HepG2 (cell line): ENCODE results near the gene CTU1. TPM values are rescaled to one million over a fixed set of nuclear protein-coding genes. Genes with fewer than 3 reads are reported as not detected.

ENCODE experiments used
- ATAC-seq: fragments of 200-7000 bp; cut with Tn5 transposase; 3 replicates; pipeline ENCODE4 v1.9.1; 2020; ENCODE audit warnings: mild to moderate bottlenecking, moderate library complexity
- BruUV-seq: library from RNA; stranded (reverse); fragments of 400-500 nt; replicated peaks from 2 replicates; lab custom pipeline; 2021; lab: Mats Ljungman, UMichigan
- CTCF ChIA-PET: fragments of 300-600 bp; formaldehyde crosslinking; extraction: SDS; loops from one replicate; lab custom pipeline; 2021; ENCODE audit warnings: low total read pairs, inconsistent platforms, low intra/inter-chr PET ratio; lab: Yijun Ruan, JAX
- POLR2A ChIA-PET: fragments of 350-600 bp; sonication (Branson Sonifier 250); formaldehyde crosslinking; loops from one replicate; lab custom pipeline; 2020; ENCODE audit warnings: antibody characterized with exemption, inconsistent platforms; lab: Yijun Ruan, JAX
- DNase-seq: peaks from one replicate; pipeline ENCODE4 v3.0.0-alpha.2; 2015; ENCODE audit warnings: low spot score
- FAIRE-seq: peaks from 3 replicates; lab custom pipeline; 2011; peaks lifted over from hg19 to GRCh38; lab: Jason Lieb, UNC
- H2AFZ ChIP-seq: one replicate; pipeline ENCODE4 v1.6.1; 2011; ENCODE audit warnings: low read length, inconsistent platforms
- H3K27ac ChIP-seq: fragments of 300-600 bp; 3 replicates; pipeline ENCODE4 v1.8.0; 2011; ENCODE audit warnings: mixed run types, mild to moderate bottlenecking, mixed read lengths, low read length, inconsistent platforms; ENCODE audit not compliant: insufficient read depth; ENCODE audit errors: extremely low read length
- H3K27me3 ChIP-seq, 2 experiments: fragments of 200-600 bp in 1 of 2; 2 replicates in 1 of 2; 3 replicates in 1 of 2; pipeline versions ENCODE4 v1.6.0 to v1.8.0; 2011; ENCODE audit warnings: low read length in 2 of 2, mild to moderate bottlenecking in 2 of 2, moderate library complexity in 2 of 2, inconsistent platforms in 1 of 2; ENCODE audit not compliant: insufficient read depth in 2 of 2, control insufficient read depth in 1 of 2
- H3K36me3 ChIP-seq, 2 experiments: fragments of 200-600 bp in 1 of 2; replicated peaks in 1 of 2; 2 replicates in 1 of 2; 3 replicates in 1 of 2; pipeline versions ENCODE4 v1.5.1 to v1.8.0; 2011; ENCODE audit warnings: low read length in 2 of 2, inconsistent platforms in 1 of 2; ENCODE audit not compliant: insufficient read depth in 2 of 2, control insufficient read depth in 1 of 2
- H3K4me1 ChIP-seq: 2 replicates; pipeline ENCODE4 v1.5.1; 2012; ENCODE audit warnings: low read length, inconsistent platforms; ENCODE audit not compliant: insufficient read depth
- H3K4me2 ChIP-seq: 2 replicates; pipeline ENCODE4 v1.6.0; 2011; ENCODE audit warnings: low read depth, low read length, inconsistent platforms
- H3K4me3 ChIP-seq, 3 experiments: fragments of 200-600 bp in 1 of 3; sonication (generic), shearing (Covaris generic) in 1 of 3; replicated peaks in 1 of 3; 2 replicates each; pipeline ENCODE4 v1.5.1; 2011 to 2016; ENCODE audit warnings: low read length in 3 of 3, inconsistent platforms in 2 of 3, low read depth in 2 of 3, mild to moderate bottlenecking in 2 of 3, control low read depth in 1 of 3, mixed read lengths in 1 of 3; ENCODE audit not compliant: insufficient read depth in 1 of 3
- H3K79me2 ChIP-seq: one replicate; pipeline ENCODE4 v1.6.1; 2011; ENCODE audit warnings: low read length, inconsistent platforms; ENCODE audit not compliant: insufficient read depth
- H3K9ac ChIP-seq: 2 replicates; pipeline ENCODE4 v1.6.0; 2011; ENCODE audit warnings: mild to moderate bottlenecking, low read depth, low read length, inconsistent platforms; ENCODE audit not compliant: insufficient read depth
- H3K9me3 ChIP-seq: 2 replicates; pipeline ENCODE4 v1.5.1; 2012; ENCODE audit warnings: mild to moderate bottlenecking, low read length
- H4K20me1 ChIP-seq: 2 replicates; pipeline ENCODE4 v1.6.0; 2011; ENCODE audit warnings: inconsistent platforms, mild to moderate bottlenecking, low read length, moderate library complexity; ENCODE audit not compliant: insufficient read depth
- ARNTL ChIP-seq: sonication (generic); formaldehyde crosslinking; IDR thresholded peaks from 2 replicates; pipeline ENCODE4 v1.4.0; 2020; ENCODE audit warnings: mild to moderate bottlenecking, missing genetic modification reagents
- CBX5 ChIP-seq: sonication (generic); formaldehyde crosslinking; IDR thresholded peaks from 2 replicates; pipeline ENCODE4 v1.4.0; 2020; ENCODE audit warnings: missing genetic modification reagents, borderline replicate concordance
- KAT7 ChIP-seq: IDR thresholded peaks from 2 replicates; pipeline ENCODE4 v1.6.1; 2018; ENCODE audit warnings: borderline replicate concordance, missing compliant biosample characterization
- SOX6 ChIP-seq, 2 experiments: fragments of 450-650 bp in 1 of 2; sonication (generic) in 1 of 2; formaldehyde crosslinking in 1 of 2; IDR thresholded peaks; 2 replicates each; pipeline versions ENCODE4 v1.4.0 to v1.6.1; 2017 to 2020; ENCODE audit warnings: antibody characterized with exemption in 1 of 2, mild to moderate bottlenecking in 1 of 2, missing genetic modification reagents in 1 of 2
- TEAD3 ChIP-seq: optimal IDR thresholded peaks from 2 replicates; pipeline ENCODE3; 2016; ENCODE audit warnings: borderline replicate concordance
- WGBS: methylation state at CpG from one replicate; pipeline ENCODE4 v1.1.6; 2017; ENCODE audit warnings: low lambda C conversion rate; 5-methylcytosine and 5-hydroxymethylcytosine counted together
- in situ Hi-C: cut with HindIII; loops from 2 replicates; pipeline ENCODE4 v1.10.0; 2017; ENCODE audit warnings: low pct_unique_long_range_greater_than_20kb; ENCODE audit not compliant: extremely low pct_ligation_motif_present
- intact Hi-C: fragments of 100-400 bp; cut with micrococcal nuclease; formaldehyde crosslinking; loops from one replicate; pipeline ENCODE4 v1.10.0; 2022; ENCODE audit not compliant: unreplicated experiment
- polyA plus RNA-seq, 8 experiments: library from polyadenylated mRNA; depleted of rRNA in 3 of 8; stranded (reverse) in 7 of 8; unstranded in 1 of 8; fragments of >200 nt; fragmentation: Illumina TruSeq in 4 of 8; extraction: Trizol in 4 of 8; gene quantifications; 2 replicates each; pipeline versions ENCODE4 v1.2.1 to v1.2.3, GENCODE V29; 2011 to 2016; ENCODE audit warnings: low read depth in 4 of 8, missing spikeins in 1 of 8, mixed read lengths in 1 of 8; ENCODE audit not compliant: insufficient read depth in 1 of 8
- total RNA-seq, 5 experiments: library from RNA; depleted of rRNA; stranded (reverse); fragments of >200 nt; fragmentation: Illumina TruSeq; extraction: Trizol; gene quantifications; 2 replicates each; pipeline ENCODE4 v1.2.3, GENCODE V29; 2016; ENCODE audit warnings: low read depth in 1 of 5
- TF ChIP-seq, protein P1 (sequence below): sonication (generic); formaldehyde crosslinking; IDR thresholded peaks from 2 replicates; pipeline ENCODE4 v1.4.0; 2020; ENCODE audit warnings: missing genetic modification reagents

CTU1 gene
- total and polyA plus RNA-seq, 2 of the 13 experiments (the other 11 are each of a cell fraction or from before 2014, with no cell fraction given) = 1.9 to 2.9 TPM

GRCh38 chr19:51114087-51114729 is 6.0 kb upstream of the CTU1 start:
- no peak overlapping the region for H3K27ac ChIP-seq
- intact Hi-C loops (no loop called here), in situ Hi-C loops (no loop called here)
- H3K9me3 ChIP-seq = no peaks in the 10 kb centered on the region
- H3K4me1 ChIP-seq = no peaks in the 10 kb centered on the region
- H3K79me2 ChIP-seq = no peaks in the 10 kb centered on the region
- WGBS = 13% methylated on average over 4 of the region's 6 CpGs
- FAIRE-seq (no peak), DNase-seq (no peak), ATAC-seq (no peak)
- H3K27me3 ChIP-seq = peaks cover 0 to 39% of the 10 kb centered on the region in 2 experiments; a peak in 3 of 5 replicates
- no peak overlapping the region for H3K4me2 ChIP-seq
- H3K36me3 ChIP-seq = no peaks in the 10 kb centered on the region
- no peak overlapping the region for H3K4me3 ChIP-seq
- no TSS peak for BruUV-seq
- H2AFZ ChIP-seq = no peak overlapping the region
- H3K9ac ChIP-seq = no peak overlapping the region
- H4K20me1 ChIP-seq = no peaks in the 10 kb centered on the region
- ChIA-PET POLR2A (no interaction called here), CTCF (no interaction called here)
- no peak for TF ChIP-seq KAT7 (CRISPR knock-in tag)
- TF ChIP-seq, protein P1, sequence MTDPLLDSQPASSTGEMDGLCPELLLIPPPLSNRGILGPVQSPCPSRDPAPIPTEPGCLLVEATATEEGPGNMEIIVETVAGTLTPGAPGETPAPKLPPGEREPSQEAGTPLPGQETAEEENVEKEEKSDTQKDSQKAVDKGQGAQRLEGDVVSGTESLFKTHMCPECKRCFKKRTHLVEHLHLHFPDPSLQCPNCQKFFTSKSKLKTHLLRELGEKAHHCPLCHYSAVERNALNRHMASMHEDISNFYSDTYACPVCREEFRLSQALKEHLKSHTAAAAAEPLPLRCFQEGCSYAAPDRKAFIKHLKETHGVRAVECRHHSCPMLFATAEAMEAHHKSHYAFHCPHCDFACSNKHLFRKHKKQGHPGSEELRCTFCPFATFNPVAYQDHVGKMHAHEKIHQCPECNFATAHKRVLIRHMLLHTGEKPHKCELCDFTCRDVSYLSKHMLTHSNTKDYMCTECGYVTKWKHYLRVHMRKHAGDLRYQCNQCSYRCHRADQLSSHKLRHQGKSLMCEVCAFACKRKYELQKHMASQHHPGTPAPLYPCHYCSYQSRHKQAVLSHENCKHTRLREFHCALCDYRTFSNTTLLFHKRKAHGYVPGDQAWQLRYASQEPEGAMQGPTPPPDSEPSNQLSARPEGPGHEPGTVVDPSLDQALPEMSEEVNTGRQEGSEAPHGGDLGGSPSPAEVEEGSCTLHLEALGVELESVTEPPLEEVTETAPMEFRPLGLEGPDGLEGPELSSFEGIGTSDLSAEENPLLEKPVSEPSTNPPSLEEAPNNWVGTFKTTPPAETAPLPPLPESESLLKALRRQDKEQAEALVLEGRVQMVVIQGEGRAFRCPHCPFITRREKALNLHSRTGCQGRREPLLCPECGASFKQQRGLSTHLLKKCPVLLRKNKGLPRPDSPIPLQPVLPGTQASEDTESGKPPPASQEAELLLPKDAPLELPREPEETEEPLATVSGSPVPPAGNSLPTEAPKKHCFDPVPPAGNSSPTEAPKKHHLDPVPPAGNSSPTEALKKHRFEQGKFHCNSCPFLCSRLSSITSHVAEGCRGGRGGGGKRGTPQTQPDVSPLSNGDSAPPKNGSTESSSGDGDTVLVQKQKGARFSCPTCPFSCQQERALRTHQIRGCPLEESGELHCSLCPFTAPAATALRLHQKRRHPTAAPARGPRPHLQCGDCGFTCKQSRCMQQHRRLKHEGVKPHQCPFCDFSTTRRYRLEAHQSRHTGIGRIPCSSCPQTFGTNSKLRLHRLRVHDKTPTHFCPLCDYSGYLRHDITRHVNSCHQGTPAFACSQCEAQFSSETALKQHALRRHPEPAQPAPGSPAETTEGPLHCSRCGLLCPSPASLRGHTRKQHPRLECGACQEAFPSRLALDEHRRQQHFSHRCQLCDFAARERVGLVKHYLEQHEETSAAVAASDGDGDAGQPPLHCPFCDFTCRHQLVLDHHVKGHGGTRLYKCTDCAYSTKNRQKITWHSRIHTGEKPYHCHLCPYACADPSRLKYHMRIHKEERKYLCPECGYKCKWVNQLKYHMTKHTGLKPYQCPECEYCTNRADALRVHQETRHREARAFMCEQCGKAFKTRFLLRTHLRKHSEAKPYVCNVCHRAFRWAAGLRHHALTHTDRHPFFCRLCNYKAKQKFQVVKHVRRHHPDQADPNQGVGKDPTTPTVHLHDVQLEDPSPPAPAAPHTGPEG (CRISPR knock-in tag) = no peak
- no peak for TF ChIP-seq SOX6 (IDR thresholded peaks at IDR 0.05)
- TF ChIP-seq SOX6 (CRISPR knock-in tag; IDR thresholded peaks at IDR 0.05) = no peak
- no peak for TF ChIP-seq ARNTL
- no peak for TF ChIP-seq TEAD3
- TF ChIP-seq CBX5 (CRISPR knock-in tag) = no peak
- TF ChIP-seq, all 625 proteins: peak for 0
